ENCODE results near the gene GPC3.

DNA sequence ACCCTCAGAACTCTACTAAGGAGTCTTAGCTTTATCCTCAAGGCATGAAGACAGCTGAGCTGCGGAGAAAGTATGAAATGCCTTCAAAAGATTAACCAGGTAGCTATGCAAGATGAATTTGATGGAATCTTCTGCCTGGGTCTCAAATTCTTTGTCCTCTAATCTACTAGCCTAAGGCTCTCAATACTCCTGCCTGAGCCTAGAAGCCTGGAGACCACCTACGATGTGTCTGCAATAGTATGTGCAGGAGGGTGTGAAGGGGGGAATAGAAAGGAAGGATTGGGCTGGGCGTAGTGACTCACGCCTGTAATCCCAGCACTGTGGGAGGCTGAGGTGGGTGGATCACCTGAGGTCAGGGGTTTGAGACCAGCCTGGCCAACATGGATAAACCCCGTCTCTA, 391.9 kb downstream of the GPC3 start:
- TF ChIP-seq, protein P1, sequence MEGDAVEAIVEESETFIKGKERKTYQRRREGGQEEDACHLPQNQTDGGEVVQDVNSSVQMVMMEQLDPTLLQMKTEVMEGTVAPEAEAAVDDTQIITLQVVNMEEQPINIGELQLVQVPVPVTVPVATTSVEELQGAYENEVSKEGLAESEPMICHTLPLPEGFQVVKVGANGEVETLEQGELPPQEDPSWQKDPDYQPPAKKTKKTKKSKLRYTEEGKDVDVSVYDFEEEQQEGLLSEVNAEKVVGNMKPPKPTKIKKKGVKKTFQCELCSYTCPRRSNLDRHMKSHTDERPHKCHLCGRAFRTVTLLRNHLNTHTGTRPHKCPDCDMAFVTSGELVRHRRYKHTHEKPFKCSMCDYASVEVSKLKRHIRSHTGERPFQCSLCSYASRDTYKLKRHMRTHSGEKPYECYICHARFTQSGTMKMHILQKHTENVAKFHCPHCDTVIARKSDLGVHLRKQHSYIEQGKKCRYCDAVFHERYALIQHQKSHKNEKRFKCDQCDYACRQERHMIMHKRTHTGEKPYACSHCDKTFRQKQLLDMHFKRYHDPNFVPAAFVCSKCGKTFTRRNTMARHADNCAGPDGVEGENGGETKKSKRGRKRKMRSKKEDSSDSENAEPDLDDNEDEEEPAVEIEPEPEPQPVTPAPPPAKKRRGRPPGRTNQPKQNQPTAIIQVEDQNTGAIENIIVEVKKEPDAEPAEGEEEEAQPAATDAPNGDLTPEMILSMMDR (IDR thresholded peaks at IDR 0.05): no peak
- TF ChIP-seq POLR2A (IDR thresholded peaks at IDR 0.05): no peak
